ENCODE data around the gene PTPRN2. TPM values are rescaled to one million over a fixed set of nuclear protein-coding genes. Genes with fewer than 3 reads are reported as not detected.

The PTPRN2 gene
- total and polyA plus RNA-seq, 2 of the 13 experiments (the other 11 are each of a cell fraction or from before 2014, with no cell fraction given), result 2.5 to 24.2 TPM

- no peak for FAIRE-seq
- Histone ChIP-seq H3K9ac (ENCODE audit: insufficient read depth, low read depth, low read length) (no peak overlapping the region), H3K27ac (ENCODE audit: extremely low read length, insufficient read depth, low read length) (no peak overlapping the region), H4K20me1 (ENCODE audit: insufficient read depth, low read length) (peaks cover 73% of the 10 kb centered on the region), H3K4me1 (ENCODE audit: insufficient read depth, low read length) (no peaks in the 10 kb centered on the region), H3K27me3 (ENCODE audit: control insufficient read depth in 1 of 2, insufficient read depth in 2 of 2, low read length in 2 of 2) (no peaks in the 10 kb centered on the region), H3K4me3 (replicated peaks in 1 of 3; ENCODE audit: insufficient read depth in 1 of 3, low read depth in 2 of 3, low read length in 3 of 3) (no peak overlapping the region), H2AFZ (ENCODE audit: low read length) (no peak overlapping the region), H3K79me2 (ENCODE audit: insufficient read depth, low read length) (peaks cover 18% of the 10 kb centered on the region), H3K4me2 (ENCODE audit: low read depth, low read length) (no peak overlapping the region), H3K36me3 (replicated peaks in 1 of 2; ENCODE audit: control insufficient read depth in 1 of 2, insufficient read depth in 2 of 2, low read length in 2 of 2) (peaks cover 3% of the 10 kb centered on the region in 2 experiments; a peak in 3 of 5 replicates), H3K9me3 (ENCODE audit: low read length) (no peaks in the 10 kb centered on the region)
- ATAC-seq, result no peak
- no TSS peak for BruUV-seq (replicated peaks)
- ChIA-PET POLR2A (no interaction called here), CTCF (ENCODE audit: low intra/inter-chr PET ratio, low total read pairs) (no interaction called here)
- no peak for DNase-seq (ENCODE audit: low spot score)
- intact Hi-C loops (cut with micrococcal nuclease; ENCODE audit: unreplicated experiment), result no loop called here
- 98% methylated on average over 6 of the region's 12 CpGs for WGBS (ENCODE audit: low lambda C conversion rate)
- in situ Hi-C loops (cut with HindIII; ENCODE audit: extremely low pct_ligation_motif_present, low pct_unique_long_range_greater_than_20kb), result no loop called here
- TF ChIP-seq ZSCAN20 (CRISPR knock-in tag; IDR thresholded peaks at IDR 0.05; ENCODE audit: borderline replicate concordance) (no peak), RBAK (CRISPR knock-in tag; IDR thresholded peaks at IDR 0.05) (no peak), ZNF367 (CRISPR knock-in tag; IDR thresholded peaks at IDR 0.05; ENCODE audit: borderline replicate concordance) (no peak), SIX1 (CRISPR knock-in tag; IDR thresholded peaks at IDR 0.05; ENCODE audit: borderline replicate concordance) (no peak), SIN3B (IDR thresholded peaks at IDR 0.05; ENCODE audit: low read length) (no peak), DR1 (CRISPR knock-in tag; IDR thresholded peaks at IDR 0.05) (no peak), ISX (CRISPR knock-in tag; conservative IDR thresholded peaks at IDR 0.05) (no peak), RBFOX2 (IDR thresholded peaks at IDR 0.05; ENCODE audit: low read depth, low read length) (no peak), ZNF225 (CRISPR knock-in tag; IDR thresholded peaks at IDR 0.05) (no peak), ZNF335 (CRISPR knock-in tag; IDR thresholded peaks at IDR 0.05) (no peak), FIP1L1 (IDR thresholded peaks at IDR 0.05; ENCODE audit: borderline replicate concordance, insufficient read depth, low read depth, low read length) (no peak), ONECUT2 (CRISPR knock-in tag; IDR thresholded peaks at IDR 0.05) (no peak), ZNF749 (CRISPR knock-in tag; IDR thresholded peaks at IDR 0.05; ENCODE audit: borderline replicate concordance) (no peak)
- TF ChIP-seq, protein P1, sequence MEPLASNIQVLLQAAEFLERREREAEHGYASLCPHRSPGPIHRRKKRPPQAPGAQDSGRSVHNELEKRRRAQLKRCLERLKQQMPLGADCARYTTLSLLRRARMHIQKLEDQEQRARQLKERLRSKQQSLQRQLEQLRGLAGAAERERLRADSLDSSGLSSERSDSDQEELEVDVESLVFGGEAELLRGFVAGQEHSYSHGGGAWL (CRISPR knock-in tag; IDR thresholded peaks at IDR 0.05), result no peak
- TF ChIP-seq, protein P2, sequence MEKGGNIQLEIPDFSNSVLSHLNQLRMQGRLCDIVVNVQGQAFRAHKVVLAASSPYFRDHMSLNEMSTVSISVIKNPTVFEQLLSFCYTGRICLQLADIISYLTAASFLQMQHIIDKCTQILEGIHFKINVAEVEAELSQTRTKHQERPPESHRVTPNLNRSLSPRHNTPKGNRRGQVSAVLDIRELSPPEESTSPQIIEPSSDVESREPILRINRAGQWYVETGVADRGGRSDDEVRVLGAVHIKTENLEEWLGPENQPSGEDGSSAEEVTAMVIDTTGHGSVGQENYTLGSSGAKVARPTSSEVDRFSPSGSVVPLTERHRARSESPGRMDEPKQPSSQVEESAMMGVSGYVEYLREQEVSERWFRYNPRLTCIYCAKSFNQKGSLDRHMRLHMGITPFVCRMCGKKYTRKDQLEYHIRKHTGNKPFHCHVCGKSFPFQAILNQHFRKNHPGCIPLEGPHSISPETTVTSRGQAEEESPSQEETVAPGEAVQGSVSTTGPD (CRISPR knock-in tag; IDR thresholded peaks at IDR 0.05), result no peak
- TF ChIP-seq, protein P3, sequence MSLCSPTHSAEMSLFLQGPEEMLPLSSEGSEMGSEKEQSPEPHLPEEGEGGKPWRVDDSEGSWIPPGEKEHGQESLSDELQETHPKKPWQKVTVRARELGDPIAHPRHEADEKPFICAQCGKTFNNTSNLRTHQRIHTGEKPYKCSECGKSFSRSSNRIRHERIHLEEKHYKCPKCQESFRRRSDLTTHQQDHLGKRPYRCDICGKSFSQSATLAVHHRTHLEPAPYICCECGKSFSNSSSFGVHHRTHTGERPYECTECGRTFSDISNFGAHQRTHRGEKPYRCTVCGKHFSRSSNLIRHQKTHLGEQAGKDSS (CRISPR knock-in tag; IDR thresholded peaks at IDR 0.05; ENCODE audit: borderline replicate concordance, low read depth), result no peak
- TF ChIP-seq, protein P4, sequence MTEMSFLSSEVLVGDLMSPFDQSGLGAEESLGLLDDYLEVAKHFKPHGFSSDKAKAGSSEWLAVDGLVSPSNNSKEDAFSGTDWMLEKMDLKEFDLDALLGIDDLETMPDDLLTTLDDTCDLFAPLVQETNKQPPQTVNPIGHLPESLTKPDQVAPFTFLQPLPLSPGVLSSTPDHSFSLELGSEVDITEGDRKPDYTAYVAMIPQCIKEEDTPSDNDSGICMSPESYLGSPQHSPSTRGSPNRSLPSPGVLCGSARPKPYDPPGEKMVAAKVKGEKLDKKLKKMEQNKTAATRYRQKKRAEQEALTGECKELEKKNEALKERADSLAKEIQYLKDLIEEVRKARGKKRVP (CRISPR knock-in tag; IDR thresholded peaks at IDR 0.05), result no peak
These were observed 36.7 kb downstream of the PTPRN2 start for GRCh38 chr7:158550886-158551452.
